IPS-20b (cell line): Measurements from ENCODE around the gene SCFD2.

Experiments used
- H3K27ac ChIP-seq: one replicate; pipeline ENCODE4 v1.5.1; 2013; ENCODE audit warnings: low read length
- H3K27me3 ChIP-seq: 2 replicates; pipeline ENCODE4 v1.6.1; 2013; ENCODE audit warnings: mild to moderate bottlenecking, low read length, inconsistent platforms; ENCODE audit not compliant: insufficient read depth
- H3K36me3 ChIP-seq: 2 replicates; pipeline ENCODE4 v1.6.1; 2013; ENCODE audit warnings: low read depth, mild to moderate bottlenecking, inconsistent platforms, low read length, moderate library complexity; ENCODE audit not compliant: insufficient read depth
- H3K4me1 ChIP-seq: 2 replicates; pipeline ENCODE4 v1.6.1; 2013; ENCODE audit warnings: mild to moderate bottlenecking, control low read depth, inconsistent platforms, low read length, moderate library complexity; ENCODE audit not compliant: insufficient read depth
- H3K4me3 ChIP-seq: 2 replicates; pipeline ENCODE4 v1.5.1; 2013; ENCODE audit warnings: mild to moderate bottlenecking, low read length, inconsistent platforms
- H3K9ac ChIP-seq: 2 replicates; pipeline ENCODE4 v1.6.1; 2013; ENCODE audit warnings: low read depth, mild to moderate bottlenecking, inconsistent platforms, low read length, moderate library complexity
- H3K9me3 ChIP-seq: 2 replicates; pipeline ENCODE4 v1.6.1; 2013; ENCODE audit warnings: mild to moderate bottlenecking, low read depth, low read length, inconsistent platforms; ENCODE audit not compliant: insufficient read depth

SCFD2 gene

GRCh38 chr4:53128706-53129357, 237.0 kb downstream of the SCFD2 start:
- H3K9me3 ChIP-seq = no peaks in the 10 kb centered on the region
- H3K4me1 ChIP-seq = no peaks in the 10 kb centered on the region
- no peak overlapping the region for H3K27ac ChIP-seq
- H3K27me3 ChIP-seq = no peaks in the 10 kb centered on the region
- H3K9ac ChIP-seq = no peak overlapping the region
- no peaks in the 10 kb centered on the region for H3K36me3 ChIP-seq
- H3K4me3 ChIP-seq = no peak overlapping the region

GRCh38 chr4:53128231-53128630, 237.6 kb downstream of the SCFD2 start:
- H3K36me3 ChIP-seq = no peaks in the 10 kb centered on the region
- no peaks in the 10 kb centered on the region for H3K4me1 ChIP-seq
- no peak overlapping the region for H3K4me3 ChIP-seq
- no peaks in the 10 kb centered on the region for H3K27me3 ChIP-seq
- no peak overlapping the region for H3K27ac ChIP-seq
- no peaks in the 10 kb centered on the region for H3K9me3 ChIP-seq
- no peak overlapping the region for H3K9ac ChIP-seq

GRCh38 chr4:53127365-53127764, 238.5 kb downstream of the SCFD2 start:
- no peaks in the 10 kb centered on the region for H3K9me3 ChIP-seq
- no peak overlapping the region for H3K4me3 ChIP-seq
- no peaks in the 10 kb centered on the region for H3K27me3 ChIP-seq
- H3K9ac ChIP-seq = no peak overlapping the region
- H3K27ac ChIP-seq = no peak overlapping the region
- no peaks in the 10 kb centered on the region for H3K4me1 ChIP-seq
- H3K36me3 ChIP-seq = no peaks in the 10 kb centered on the region

GRCh38 chr4:53126099-53126498, 239.8 kb downstream of the SCFD2 start:
- H3K36me3 ChIP-seq = no peaks in the 10 kb centered on the region
- H3K27ac ChIP-seq = no peak overlapping the region
- no peaks in the 10 kb centered on the region for H3K4me1 ChIP-seq
- no peaks in the 10 kb centered on the region for H3K9me3 ChIP-seq
- no peak overlapping the region for H3K9ac ChIP-seq
- H3K4me3 ChIP-seq = no peak overlapping the region
- no peaks in the 10 kb centered on the region for H3K27me3 ChIP-seq

GRCh38 chr4:53123819-53124218, 242.0 kb downstream of the SCFD2 start:
- no peaks in the 10 kb centered on the region for H3K9me3 ChIP-seq
- 0 out of 2 replicates have a peak, but pooled peaks cover 7% of the 10 kb centered on the region for H3K4me1 ChIP-seq
- H3K9ac ChIP-seq = no peak overlapping the region
- H3K27ac ChIP-seq = no peak overlapping the region
- H3K36me3 ChIP-seq = no peaks in the 10 kb centered on the region
- no peaks in the 10 kb centered on the region for H3K27me3 ChIP-seq
- no peak overlapping the region for H3K4me3 ChIP-seq

GRCh38 chr4:53123171-53123570, 242.7 kb downstream of the SCFD2 start:
- Histone ChIP-seq H3K4me1 (0 out of 2 replicates have a peak, but pooled peaks cover 7% of the 10 kb centered on the region), H3K4me3 (no peak overlapping the region), H3K27me3 (no peaks in the 10 kb centered on the region), H3K36me3 (no peaks in the 10 kb centered on the region), H3K9me3 (no peaks in the 10 kb centered on the region), H3K27ac (no peak overlapping the region), H3K9ac (no peak overlapping the region)

GRCh38 chr4:53122280-53123116, 243.4 kb downstream of the SCFD2 start:
- H3K27ac ChIP-seq = no peak overlapping the region
- H3K9me3 ChIP-seq = no peaks in the 10 kb centered on the region
- H3K4me3 ChIP-seq = no peak overlapping the region
- 0 out of 2 replicates have a peak, but pooled peaks cover 7% of the 10 kb centered on the region for H3K4me1 ChIP-seq
- H3K27me3 ChIP-seq = no peaks in the 10 kb centered on the region
- no peaks in the 10 kb centered on the region for H3K36me3 ChIP-seq
- H3K9ac ChIP-seq = no peak overlapping the region

- no peak overlapping the region for H3K27ac ChIP-seq
- 0 out of 2 replicates have a peak, but pooled peaks cover 7% of the 10 kb centered on the region for H3K4me1 ChIP-seq
- H3K9ac ChIP-seq = no peak overlapping the region
- H3K27me3 ChIP-seq = no peaks in the 10 kb centered on the region
- H3K36me3 ChIP-seq = no peaks in the 10 kb centered on the region
- no peaks in the 10 kb centered on the region for H3K9me3 ChIP-seq
- no peak overlapping the region for H3K4me3 ChIP-seq
These were observed 244.5 kb downstream of the SCFD2 start for GRCh38 chr4:53121264-53121865.

- Histone ChIP-seq H3K4me3 (no peak overlapping the region), H3K27me3 (no peaks in the 10 kb centered on the region), H3K36me3 (no peaks in the 10 kb centered on the region), H3K9me3 (no peaks in the 10 kb centered on the region), H3K4me1 (0 out of 2 replicates have a peak, but pooled peaks cover 7% of the 10 kb centered on the region), H3K27ac (no peak overlapping the region), H3K9ac (no peak overlapping the region)
These were observed 245.1 kb downstream of the SCFD2 start for GRCh38 chr4:53120778-53121177.

GRCh38 chr4:53119680-53120079, 246.2 kb downstream of the SCFD2 start:
- H3K9me3 ChIP-seq = no peaks in the 10 kb centered on the region; the same call in 1 of the 2 replicates
- no peaks in the 10 kb centered on the region for H3K27me3 ChIP-seq
- H3K27ac ChIP-seq = no peak overlapping the region
- 0 out of 2 replicates have a peak, but pooled peaks cover 7% of the 10 kb centered on the region for H3K4me1 ChIP-seq
- H3K4me3 ChIP-seq = no peak overlapping the region
- no peaks in the 10 kb centered on the region for H3K36me3 ChIP-seq
- peak overlapping the region; percentile 60 for H3K9ac ChIP-seq

GRCh38 chr4:53118676-53119075, 247.2 kb downstream of the SCFD2 start:
- H3K4me1 ChIP-seq = 0 out of 2 replicates have a peak, but pooled peaks cover 7% of the 10 kb centered on the region
- H3K27ac ChIP-seq = no peak overlapping the region
- no peaks in the 10 kb centered on the region for H3K27me3 ChIP-seq
- no peak overlapping the region for H3K4me3 ChIP-seq
- no peaks in the 10 kb centered on the region for H3K36me3 ChIP-seq
- H3K9me3 ChIP-seq = no peaks in the 10 kb centered on the region; the same call in 1 of the 2 replicates
- H3K9ac ChIP-seq = no peak overlapping the region
